Measurements from ENCODE around the gene TSSK2.
"Not testable (repeated sequence)": the region's sequence is repeated elsewhere in the genome, so short reads cannot be mapped to it uniquely, and the experiment has no call there.

GRCh38 chr22:19156109-19156508 lies 25.0 kb downstream of the TSSK2 start:
- TF ChIP-seq, protein P1, sequence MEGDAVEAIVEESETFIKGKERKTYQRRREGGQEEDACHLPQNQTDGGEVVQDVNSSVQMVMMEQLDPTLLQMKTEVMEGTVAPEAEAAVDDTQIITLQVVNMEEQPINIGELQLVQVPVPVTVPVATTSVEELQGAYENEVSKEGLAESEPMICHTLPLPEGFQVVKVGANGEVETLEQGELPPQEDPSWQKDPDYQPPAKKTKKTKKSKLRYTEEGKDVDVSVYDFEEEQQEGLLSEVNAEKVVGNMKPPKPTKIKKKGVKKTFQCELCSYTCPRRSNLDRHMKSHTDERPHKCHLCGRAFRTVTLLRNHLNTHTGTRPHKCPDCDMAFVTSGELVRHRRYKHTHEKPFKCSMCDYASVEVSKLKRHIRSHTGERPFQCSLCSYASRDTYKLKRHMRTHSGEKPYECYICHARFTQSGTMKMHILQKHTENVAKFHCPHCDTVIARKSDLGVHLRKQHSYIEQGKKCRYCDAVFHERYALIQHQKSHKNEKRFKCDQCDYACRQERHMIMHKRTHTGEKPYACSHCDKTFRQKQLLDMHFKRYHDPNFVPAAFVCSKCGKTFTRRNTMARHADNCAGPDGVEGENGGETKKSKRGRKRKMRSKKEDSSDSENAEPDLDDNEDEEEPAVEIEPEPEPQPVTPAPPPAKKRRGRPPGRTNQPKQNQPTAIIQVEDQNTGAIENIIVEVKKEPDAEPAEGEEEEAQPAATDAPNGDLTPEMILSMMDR (IDR thresholded peaks at IDR 0.05), result not testable (repeated sequence)
- TF ChIP-seq POLR2A (IDR thresholded peaks at IDR 0.05), result not testable (repeated sequence)

All from heart left ventricle (tissue), 13 donors.